Measurements from ENCODE around the gene PRR3. TPM values are rescaled to one million over a fixed set of nuclear protein-coding genes. Genes with fewer than 3 reads are reported as not detected.

The PRR3 gene
- total RNA-seq, 1 donor from 2014 or later = 8.6 TPM

- peaks cover 12% of the 10 kb centered on the region for H3K36me3 ChIP-seq (ENCODE audit: control insufficient read depth, insufficient read depth, low read length)
- no peaks in the 10 kb centered on the region for H3K27me3 ChIP-seq (ENCODE audit: control insufficient read depth, insufficient read depth, low read length)
- TF ChIP-seq CTCF (IDR thresholded peaks at IDR 0.05; ENCODE audit: insufficient read depth, low read length, poor library complexity, severe bottlenecking) = no peak
- no peak overlapping the region for H3K4me3 ChIP-seq (ENCODE audit: low read depth, low read length)
- no peak for DNase-seq (ENCODE audit: low read depth)
These were observed 46.9 kb downstream of the PRR3 start for GRCh38 chr6:30603961-30604360.

GRCh38 chr6:30610065-30610464, 53.0 kb downstream of the PRR3 start:
- Histone ChIP-seq H3K27me3 (ENCODE audit: control insufficient read depth, insufficient read depth, low read length) (no peaks in the 10 kb centered on the region), H3K36me3 (ENCODE audit: control insufficient read depth, insufficient read depth, low read length) (peaks cover 6% of the 10 kb centered on the region), H3K4me3 (ENCODE audit: low read depth, low read length) (no peak overlapping the region)
- no peak for TF ChIP-seq CTCF (IDR thresholded peaks at IDR 0.05; ENCODE audit: insufficient read depth, low read length, poor library complexity, severe bottlenecking)
- no peak for DNase-seq (ENCODE audit: low read depth)

- Histone ChIP-seq H3K36me3 (ENCODE audit: control insufficient read depth, insufficient read depth, low read length) (peaks cover 1% of the 10 kb centered on the region), H3K27me3 (ENCODE audit: control insufficient read depth, insufficient read depth, low read length) (no peaks in the 10 kb centered on the region), H3K4me3 (ENCODE audit: low read depth, low read length) (no peak overlapping the region)
- TF ChIP-seq CTCF (IDR thresholded peaks at IDR 0.05; ENCODE audit: insufficient read depth, low read length, poor library complexity, severe bottlenecking) = no peak
- no peak for DNase-seq (ENCODE audit: low read depth)
These were observed 54.2 kb downstream of the PRR3 start for GRCh38 chr6:30611150-30611855.

GRCh38 chr6:30611856-30612194, 54.7 kb downstream of the PRR3 start:
- Histone ChIP-seq H3K36me3 (ENCODE audit: control insufficient read depth, insufficient read depth, low read length) (peaks cover 3% of the 10 kb centered on the region), H3K27me3 (ENCODE audit: control insufficient read depth, insufficient read depth, low read length) (no peaks in the 10 kb centered on the region), H3K4me3 (ENCODE audit: low read depth, low read length) (no peak overlapping the region)
- DNase-seq (ENCODE audit: low read depth) = no peak
- no peak for TF ChIP-seq CTCF (IDR thresholded peaks at IDR 0.05; ENCODE audit: insufficient read depth, low read length, poor library complexity, severe bottlenecking)

GRCh38 chr6:30612213-30612612, 55.1 kb downstream of the PRR3 start:
- H3K36me3 ChIP-seq (ENCODE audit: control insufficient read depth, insufficient read depth, low read length) = peaks cover 4% of the 10 kb centered on the region
- no peaks in the 10 kb centered on the region for H3K27me3 ChIP-seq (ENCODE audit: control insufficient read depth, insufficient read depth, low read length)
- DNase-seq (ENCODE audit: low read depth) = no peak
- H3K4me3 ChIP-seq (ENCODE audit: low read depth, low read length) = no peak overlapping the region
- TF ChIP-seq CTCF (IDR thresholded peaks at IDR 0.05; ENCODE audit: insufficient read depth, low read length, poor library complexity, severe bottlenecking) = peak; percentile 43

- no peak for TF ChIP-seq CTCF (IDR thresholded peaks at IDR 0.05; ENCODE audit: insufficient read depth, low read length, poor library complexity, severe bottlenecking)
- H3K36me3 ChIP-seq (ENCODE audit: control insufficient read depth, insufficient read depth, low read length) = peaks cover 2% of the 10 kb centered on the region
- no peak overlapping the region for H3K4me3 ChIP-seq (ENCODE audit: low read depth, low read length)
- H3K27me3 ChIP-seq (ENCODE audit: control insufficient read depth, insufficient read depth, low read length) = no peaks in the 10 kb centered on the region
- DNase-seq (ENCODE audit: low read depth) = no peak
These were observed 55.7 kb downstream of the PRR3 start for GRCh38 chr6:30612687-30613248.
